Right cardiac atrium (tissue), 5 donors: ENCODE results near the gene SMARCE1. TPM values are rescaled to one million over a fixed set of nuclear protein-coding genes. Genes with fewer than 3 reads are reported as not detected.

ENCODE experiments used
- ATAC-seq, 2 donors: fragments of 200-7000 bp; cut with Tn5 transposase; one replicate each; pipeline versions ENCODE4 v1.8.0 to v1.9.1; 2020; ENCODE audit warnings: moderate library complexity in 2 of 2, mild to moderate bottlenecking in 1 of 2
- DNase-seq, 3 donors: peaks; one replicate each; pipeline ENCODE4 v3.0.0-alpha.2; 2020
- H3K27ac ChIP-seq: one replicate; pipeline ENCODE4 v1.5.1; 2013; ENCODE audit warnings: mild to moderate bottlenecking, low read length, control low read depth, moderate library complexity
- H3K27me3 ChIP-seq: one replicate; pipeline ENCODE4 v1.6.1; 2013; ENCODE audit not compliant: control insufficient read depth, insufficient read depth
- H3K4me1 ChIP-seq: one replicate; pipeline ENCODE4 v1.6.1; 2013; ENCODE audit warnings: low read length; ENCODE audit not compliant: control insufficient read depth, insufficient read depth
- H3K4me3 ChIP-seq: one replicate; pipeline ENCODE4 v1.5.1; 2013; ENCODE audit warnings: low read length, control low read depth
- H3K9me3 ChIP-seq: one replicate; pipeline ENCODE4 v1.6.1; 2013; ENCODE audit warnings: low read length; ENCODE audit not compliant: control insufficient read depth
- WGBS: extraction: QIAGEN DNeasy Blood & Tissue Kit; methylation state at CpG from one replicate; pipeline ENCODE4 v1.1.7; 2013; 5-methylcytosine and 5-hydroxymethylcytosine counted together
- intact Hi-C, 4 donors: fragments of 100-400 bp; cut with DNase I; formaldehyde crosslinking; loops; one replicate each; pipeline versions ENCODE4 v1.11.0 to v1.14.0; 2022 to 2023
- polyA plus RNA-seq: library from polyadenylated mRNA; stranded (reverse); fragments of 200-250 nt; gene quantifications from one replicate; pipeline ENCODE4 v1.2.3, GENCODE V29; 2013
- total RNA-seq, 4 donors: library from RNA; stranded (reverse); fragmentation: NEBNext Ultra II Directional; extraction: Animal tissue kit (Norgen Biotek cat#: 25700); gene quantifications; one replicate each; pipeline ENCODE4 v1.2.1, GENCODE V29; 2021
- donor health status: healthy with polysubstance abuse.
- donor health status: DM: no; HTN: yes; CAD: no.
- donor health status: DM: no; HTN: no; CAD: no.
- donor health status: DM: no; HTN: yes; CAD: no; lungs with severe emphysema.
- donor health status: DM: yes; HTN: yes; CAD: no.

Gene SMARCE1
- total and polyA plus RNA-seq, 5 donors = 51.8 to 72.0 (median 71.0) TPM

DNA sequence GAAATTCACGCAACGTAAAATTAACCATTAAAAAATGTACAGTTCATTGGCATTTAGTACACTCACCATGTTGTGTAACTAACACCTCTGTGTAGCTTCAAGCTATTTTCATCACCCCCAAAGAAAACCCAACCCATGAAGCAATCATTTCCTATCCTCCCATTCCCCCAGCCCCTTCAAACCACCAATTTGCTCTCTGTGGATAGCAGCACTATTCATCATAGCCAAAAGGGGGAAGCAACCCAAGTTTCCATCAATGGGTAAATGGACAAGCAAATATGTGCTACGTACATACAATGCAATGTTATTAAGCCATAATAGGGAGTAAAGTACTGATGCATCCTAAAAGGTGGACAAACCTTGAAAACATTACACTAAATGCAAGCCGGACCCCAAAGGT, 28.3 kb upstream of the SMARCE1 start:
- Histone ChIP-seq H3K4me1 (no peaks in the 10 kb centered on the region), H3K27ac (no peak overlapping the region), H3K27me3 (no peaks in the 10 kb centered on the region), H3K9me3 (no peaks in the 10 kb centered on the region), H3K4me3 (no peak overlapping the region)
- WGBS = 86% methylated on average over 4 of the region's 4 CpGs
- intact Hi-C loops = no loop called here
- DNase-seq = no peak
- ATAC-seq = no peak

DNA sequence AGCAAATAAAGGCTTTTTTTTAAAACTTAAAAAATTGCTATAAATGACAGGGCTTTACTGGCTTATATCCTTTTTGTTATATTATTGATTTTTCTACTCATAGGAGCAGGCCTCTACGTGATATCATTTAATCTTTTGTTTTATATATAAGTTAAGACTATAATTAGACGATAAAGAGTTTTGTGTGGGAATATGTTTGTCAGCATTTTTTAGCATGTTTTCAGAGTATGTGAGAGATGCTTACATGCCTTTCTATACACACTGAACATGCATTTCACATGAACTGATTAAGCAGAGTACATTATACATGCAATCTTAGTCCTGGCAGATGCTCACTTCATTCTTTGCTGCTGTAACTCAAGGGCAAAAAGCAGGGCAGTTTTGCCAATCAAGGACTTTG, 25.0 kb upstream of the SMARCE1 start:
- intact Hi-C loops = no loop called here
- no peak overlapping the region for H3K27ac ChIP-seq
- H3K9me3 ChIP-seq = no peaks in the 10 kb centered on the region
- H3K4me3 ChIP-seq = no peak overlapping the region
- no peak for ATAC-seq
- no peaks in the 10 kb centered on the region for H3K4me1 ChIP-seq
- 90% methylated on average over 2 of the region's 2 CpGs for WGBS
- no peak for DNase-seq
- H3K27me3 ChIP-seq = no peaks in the 10 kb centered on the region

DNA sequence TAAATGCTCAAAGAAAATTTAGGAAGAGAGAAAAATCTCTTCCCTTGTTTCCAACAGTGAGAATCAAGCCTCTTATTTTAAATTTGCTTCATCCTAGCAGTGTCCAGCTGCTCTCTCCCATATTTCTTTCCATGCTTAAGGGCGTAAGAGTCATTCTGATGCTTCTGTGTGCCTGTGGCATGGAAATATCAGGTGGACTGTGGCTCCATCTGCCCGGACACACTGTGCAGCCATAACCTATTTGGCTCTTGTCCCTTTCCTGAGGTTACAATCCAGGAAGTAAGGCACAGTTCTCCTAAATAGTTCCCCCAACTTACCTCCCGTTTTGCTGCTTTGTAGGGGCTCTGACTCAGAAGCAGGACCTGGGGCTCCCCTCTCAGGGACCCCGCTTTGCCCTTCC, 23.7 kb upstream of the SMARCE1 start:
- WGBS = 53% methylated on average over 4 of the region's 4 CpGs
- no peak for DNase-seq
- Histone ChIP-seq H3K27me3 (no peaks in the 10 kb centered on the region), H3K4me3 (no peak overlapping the region), H3K4me1 (no peaks in the 10 kb centered on the region), H3K9me3 (no peaks in the 10 kb centered on the region), H3K27ac (no peak overlapping the region)
- intact Hi-C loops = no loop called here
- no peak for ATAC-seq

DNA sequence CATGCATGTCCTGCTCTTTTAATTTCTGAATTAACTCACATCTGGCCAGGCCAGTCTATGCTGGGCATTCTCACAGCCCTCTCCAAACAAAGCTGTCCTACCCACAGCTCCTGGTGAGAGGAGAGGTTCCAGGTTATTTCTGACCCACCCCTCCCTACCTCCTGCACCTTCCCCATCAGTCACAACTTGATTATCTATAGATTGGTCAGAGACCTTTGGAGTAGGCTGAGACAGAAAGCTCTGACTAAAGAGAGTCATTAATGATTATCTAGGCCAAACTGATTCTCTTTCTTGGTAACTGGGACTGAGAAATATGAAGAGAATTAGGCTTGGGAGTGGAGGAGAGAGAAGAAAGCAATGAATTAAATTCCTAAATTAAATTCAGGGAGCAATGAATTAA, 18.7 kb upstream of the SMARCE1 start:
- no peak for ATAC-seq
- intact Hi-C loops = no loop called here
- no peaks in the 10 kb centered on the region for H3K27me3 ChIP-seq

DNA sequence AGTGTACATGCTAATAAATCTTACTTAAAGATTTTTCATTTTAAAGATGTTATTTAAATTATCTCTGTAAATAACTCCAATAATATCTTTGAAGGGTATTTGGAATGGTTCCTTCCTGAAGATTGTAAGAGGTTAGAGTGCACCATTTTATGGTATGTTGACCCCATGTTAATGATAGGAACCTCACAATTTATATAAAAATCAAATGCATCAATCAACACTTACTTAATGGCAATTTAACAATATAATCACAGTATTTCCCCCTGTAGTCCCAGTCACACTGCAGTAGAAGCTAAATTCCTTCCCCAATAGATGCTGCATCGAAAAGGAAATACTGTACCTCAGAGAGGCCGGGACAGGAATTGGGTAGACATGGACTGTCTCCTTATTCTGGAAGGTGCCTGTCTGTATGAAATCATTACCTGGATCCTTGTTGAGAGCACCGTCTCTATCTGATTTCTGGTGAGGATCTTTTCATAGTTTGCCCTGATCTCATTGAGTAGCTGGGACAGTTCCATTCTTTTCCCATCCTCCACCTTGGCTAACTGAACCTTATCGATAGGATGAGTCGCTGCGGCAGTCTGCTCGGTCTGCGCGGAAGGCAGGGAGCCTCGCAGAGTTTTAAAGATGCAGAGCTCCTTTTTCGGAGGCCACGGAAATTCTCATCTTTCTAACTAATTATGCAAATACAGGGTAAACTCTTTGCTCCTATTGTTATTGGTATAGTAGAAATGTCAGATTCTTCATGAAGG, 17.1 kb upstream of the SMARCE1 start, which contains the start of gene KRT222:
TSS of gene KRT222 (minus strand) at position 596 of the 752 bp plus-strand sequence. CDS start at position 518, 78 bp downstream.
- WGBS = 8% methylated on average over 12 of the region's 12 CpGs
- Histone ChIP-seq H3K4me1 (no peaks in the 10 kb centered on the region), H3K9me3 (no peaks in the 10 kb centered on the region), H3K4me3 (peak within 1 kb of the TSS; percentile 66), H3K27me3 (no peaks in the 10 kb centered on the region), H3K27ac (no peak within 1 kb of the TSS)
- DNase-seq (peak in 1 of 3 donors; percentile 35), ATAC-seq (no peak)
- intact Hi-C loops = no loop called here

More for the DNA sequence above, 18.7 kb upstream of the SMARCE1 start:
- no peaks in the 10 kb centered on the region for H3K4me1 ChIP-seq
- no peak overlapping the region for H3K4me3 ChIP-seq
- no peaks in the 10 kb centered on the region for H3K9me3 ChIP-seq
- no peak overlapping the region for H3K27ac ChIP-seq
- no peak for DNase-seq

DNA sequence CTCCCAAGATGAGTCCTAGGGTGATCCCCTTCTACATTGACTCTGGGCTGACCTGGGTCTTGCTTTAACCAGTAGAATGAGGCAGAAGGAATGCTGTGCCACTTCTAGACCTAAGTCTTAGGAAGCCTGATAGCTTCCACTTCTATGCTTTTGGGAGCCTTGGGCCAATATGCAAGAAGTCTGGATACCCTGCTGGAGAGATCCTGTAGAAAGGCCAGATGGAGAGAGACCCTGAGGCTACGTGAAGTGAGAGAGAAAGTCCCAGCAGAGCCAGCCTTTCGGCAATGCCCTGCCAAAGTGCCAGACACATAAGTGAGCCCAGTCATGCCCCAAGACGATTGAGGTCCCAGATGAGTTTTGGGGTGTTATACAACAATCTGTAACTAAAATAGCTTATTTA, 15.6 kb upstream of the SMARCE1 start:
- DNase-seq (no peak), ATAC-seq (no peak)
- intact Hi-C loops = no loop called here
- Histone ChIP-seq H3K27me3 (no peaks in the 10 kb centered on the region), H3K4me1 (no peaks in the 10 kb centered on the region), H3K9me3 (no peaks in the 10 kb centered on the region), H3K4me3 (no peak overlapping the region), H3K27ac (no peak overlapping the region)
- WGBS = 71% methylated on average over 3 of the region's 3 CpGs

DNA sequence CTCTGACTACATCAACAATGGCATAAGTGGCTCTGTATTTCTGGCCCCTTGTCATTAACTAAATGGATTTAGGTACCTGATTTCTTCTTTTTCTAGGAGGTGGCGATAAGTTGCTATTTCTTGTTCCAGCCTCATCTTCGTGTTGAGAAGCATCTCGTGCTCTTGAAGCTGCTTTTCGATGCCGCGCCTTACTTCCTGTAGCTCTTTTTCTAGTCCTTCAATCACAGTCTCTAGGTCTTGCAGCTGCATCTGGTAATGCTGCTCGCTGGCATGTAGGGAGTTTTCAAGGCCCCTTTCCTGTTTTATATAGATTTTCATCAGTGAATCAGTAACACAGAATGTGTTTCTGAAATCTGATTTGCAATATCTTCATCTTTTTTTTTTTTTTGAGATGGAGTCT, 12.3 kb upstream of the SMARCE1 start:
- no peak for ATAC-seq

DNA sequence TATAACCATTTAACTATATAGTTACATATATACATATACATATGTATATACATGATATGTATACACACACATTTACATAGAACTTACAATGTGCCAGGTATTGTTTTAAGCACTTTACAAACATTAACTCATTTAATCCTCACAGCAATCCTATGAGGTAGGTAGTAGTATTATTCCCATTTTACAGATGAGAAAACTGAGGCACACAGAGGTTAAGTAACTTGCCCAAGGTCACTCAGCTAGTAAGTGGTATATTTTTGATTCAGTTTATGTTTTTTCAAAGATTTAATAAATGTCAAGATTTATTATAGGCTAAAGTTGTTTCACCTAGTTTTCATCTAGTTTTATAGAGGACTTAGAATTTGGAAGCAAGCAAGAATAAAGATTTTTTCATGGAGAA, 10.8 kb upstream of the SMARCE1 start:
- Histone ChIP-seq H3K27me3 (no peaks in the 10 kb centered on the region), H3K27ac (no peak overlapping the region), H3K4me3 (no peak overlapping the region), H3K4me1 (no peaks in the 10 kb centered on the region), H3K9me3 (no peaks in the 10 kb centered on the region)
- intact Hi-C loops = no loop called here
- DNase-seq = no peak
- no peak for ATAC-seq

More for the DNA sequence above, 12.3 kb upstream of the SMARCE1 start:
- no peaks in the 10 kb centered on the region for H3K27me3 ChIP-seq
- H3K27ac ChIP-seq = no peak overlapping the region
- no peaks in the 10 kb centered on the region for H3K9me3 ChIP-seq
- intact Hi-C loops = no loop called here
- no peak overlapping the region for H3K4me3 ChIP-seq
- H3K4me1 ChIP-seq = no peaks in the 10 kb centered on the region
- no peak for DNase-seq
- 85% methylated on average over 7 of the region's 7 CpGs for WGBS

DNA sequence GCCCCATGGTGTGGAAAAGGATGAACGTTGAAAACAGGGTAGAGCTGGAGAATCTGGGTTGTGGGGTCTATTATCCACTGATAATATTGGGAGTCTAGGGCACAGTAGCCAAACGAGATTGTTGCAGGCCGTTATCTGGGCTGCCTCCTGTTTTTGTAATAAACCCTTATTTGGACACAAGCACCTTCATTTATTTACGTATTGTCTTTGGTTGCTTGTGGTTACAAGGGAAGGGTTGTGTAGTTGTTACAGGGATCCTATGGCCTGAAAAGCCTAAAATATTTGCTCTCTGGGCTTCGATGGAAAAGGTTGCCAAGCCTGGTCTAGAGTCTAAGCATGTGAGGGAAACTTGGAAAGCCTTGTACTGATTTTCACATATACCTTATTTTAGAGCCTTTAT, 4.3 kb upstream of the SMARCE1 start:
- DNase-seq (no peak), ATAC-seq (no peak)
- 59% methylated on average over 5 of the region's 5 CpGs for WGBS
- intact Hi-C loops = no loop called here
- Histone ChIP-seq H3K27me3 (no peaks in the 10 kb centered on the region), H3K4me3 (no peak overlapping the region), H3K4me1 (peaks cover 5% of the 10 kb centered on the region), H3K27ac (no peak overlapping the region), H3K9me3 (no peaks in the 10 kb centered on the region)

DNA sequence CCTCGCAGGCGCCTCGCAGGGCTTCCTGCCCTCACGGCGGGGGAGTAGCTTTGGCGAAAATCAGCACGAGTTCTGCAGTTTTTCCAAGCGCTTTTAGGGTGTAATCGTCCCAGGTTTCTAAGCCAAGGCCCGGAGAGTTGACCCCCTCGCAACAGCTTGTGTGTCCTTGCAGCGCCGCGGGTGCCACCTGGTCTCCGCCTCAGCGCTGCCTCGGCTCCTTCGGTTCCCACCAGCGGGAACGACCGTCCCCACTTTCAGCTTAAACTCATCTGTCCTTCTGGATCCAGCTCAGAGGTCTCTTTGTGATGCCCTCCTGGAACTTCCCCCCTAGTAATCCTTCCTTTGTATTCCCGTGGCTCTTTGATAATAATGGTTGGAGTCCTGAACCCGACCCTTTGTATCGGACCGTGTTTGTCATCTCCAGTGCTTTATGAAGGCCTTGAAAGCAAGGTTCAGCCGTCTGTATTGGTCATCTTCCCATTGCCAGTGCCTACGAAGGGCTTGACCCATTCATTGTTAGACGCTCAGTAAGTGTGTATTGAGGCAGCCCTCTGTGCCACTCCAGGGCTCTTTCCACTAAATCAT, 858 bp upstream of the SMARCE1 start:
- peak in 2 of 3 donors; percentile 70 to 72 for DNase-seq
- Histone ChIP-seq H3K4me1 (peaks cover 5% of the 10 kb centered on the region), H3K4me3 (peak overlapping the region; percentile 98), H3K27ac (peak overlapping the region; percentile 98), H3K27me3 (no peaks in the 10 kb centered on the region), H3K9me3 (no peaks in the 10 kb centered on the region)
- 3% methylated on average over 28 of the region's 28 CpGs for WGBS
- ATAC-seq = peak; percentile 66 to 69
- intact Hi-C loops = no loop called here

DNA sequence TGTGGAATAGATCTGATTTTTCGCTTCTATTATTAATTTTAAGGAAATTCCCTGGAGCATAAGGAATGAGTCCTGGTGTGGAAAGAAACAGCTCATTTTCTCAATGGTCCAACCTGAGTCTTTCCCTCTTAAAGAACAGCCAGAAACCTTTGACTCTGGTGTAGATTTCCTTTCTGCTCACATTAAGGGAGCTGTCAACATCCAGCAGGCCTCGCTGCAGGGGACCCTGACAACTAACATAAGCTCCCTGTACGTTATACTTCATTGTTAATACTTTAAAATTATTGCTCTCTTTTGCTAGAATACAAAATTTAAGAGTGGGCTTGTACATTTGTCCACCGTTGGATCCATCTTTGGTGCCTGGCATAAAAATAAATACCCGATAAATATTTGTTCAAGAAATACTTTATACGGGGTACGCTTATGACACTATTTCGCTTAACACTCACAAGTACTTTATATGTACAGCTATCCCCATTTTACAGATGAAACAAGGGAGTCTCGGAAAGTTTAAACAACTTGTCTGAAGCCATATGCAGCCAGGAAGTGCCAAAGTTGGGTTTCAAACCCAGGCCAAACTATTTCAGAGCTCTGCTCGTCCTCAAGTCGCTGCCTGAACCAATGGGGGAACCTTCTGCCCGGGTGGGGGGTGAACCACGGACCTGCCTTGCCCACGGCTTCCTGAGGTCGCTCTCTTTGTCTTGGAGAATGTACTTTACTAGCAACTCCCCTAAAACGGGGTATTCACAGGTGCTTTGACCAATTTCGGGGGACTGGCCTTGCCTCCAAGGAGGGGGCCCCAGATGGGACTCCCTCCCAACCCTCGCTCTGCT, 611 bp downstream of the SMARCE1 start:
- Histone ChIP-seq H3K4me3 (peak overlapping the region; percentile 98), H3K9me3 (no peaks in the 10 kb centered on the region), H3K4me1 (peaks cover 5% of the 10 kb centered on the region), H3K27ac (peak overlapping the region; percentile 98), H3K27me3 (no peaks in the 10 kb centered on the region)
- WGBS = 10% methylated on average over 18 of the region's 18 CpGs
- ATAC-seq (peak; percentile 75), DNase-seq (no peak)
- intact Hi-C loops = no loop called here
